ENCODE data around the gene ETFA.
A peak's percentile ranks its signal among the peaks of the same experiment; 100 is the strongest.

DNA sequence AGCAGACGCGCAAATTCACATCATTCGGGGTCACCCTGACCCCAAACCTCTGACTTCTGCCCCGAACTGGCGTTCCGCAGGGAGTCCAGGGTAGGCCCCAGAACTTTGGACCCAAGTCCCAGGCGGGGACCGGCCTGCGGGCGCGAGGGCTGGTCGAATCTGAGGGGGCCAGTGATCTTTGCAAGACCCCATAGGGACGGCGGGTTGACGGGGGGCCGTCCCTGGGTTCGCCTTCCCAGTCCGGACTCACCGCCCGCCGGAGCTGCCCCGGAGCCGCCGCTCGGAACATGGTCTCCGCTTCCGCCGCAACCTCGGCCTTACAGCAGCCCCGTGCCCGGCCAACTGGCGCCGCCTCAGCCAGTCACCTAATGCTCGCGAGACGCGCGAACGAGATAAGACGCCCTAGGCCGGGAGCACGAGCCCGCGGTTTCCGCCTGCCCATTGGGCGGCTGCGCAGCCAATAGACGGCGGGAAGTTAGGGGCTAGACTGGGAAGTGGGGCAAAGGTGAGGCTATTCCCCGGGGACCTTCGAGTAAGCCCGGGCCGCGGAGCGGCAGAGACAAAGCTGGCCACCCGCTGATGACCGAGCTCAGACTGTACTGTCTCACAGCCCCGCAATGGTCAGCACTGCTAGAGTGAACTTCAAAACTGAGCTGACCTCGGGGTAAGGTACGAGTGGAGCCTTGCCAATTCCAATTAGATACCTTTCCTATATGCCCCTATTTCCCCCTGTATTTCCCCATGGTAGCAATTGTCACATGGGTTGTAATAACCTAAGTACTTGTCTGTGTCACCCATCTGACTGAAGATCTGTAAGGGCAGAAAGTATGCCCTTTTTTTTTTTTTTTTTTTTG lies at the start of gene ETFA:
- peak; percentile 96 to 99 (median 98) for TF ChIP-seq POLR2AphosphoS5 (IDR thresholded peaks at IDR 0.05)
- TF ChIP-seq, protein P1, sequence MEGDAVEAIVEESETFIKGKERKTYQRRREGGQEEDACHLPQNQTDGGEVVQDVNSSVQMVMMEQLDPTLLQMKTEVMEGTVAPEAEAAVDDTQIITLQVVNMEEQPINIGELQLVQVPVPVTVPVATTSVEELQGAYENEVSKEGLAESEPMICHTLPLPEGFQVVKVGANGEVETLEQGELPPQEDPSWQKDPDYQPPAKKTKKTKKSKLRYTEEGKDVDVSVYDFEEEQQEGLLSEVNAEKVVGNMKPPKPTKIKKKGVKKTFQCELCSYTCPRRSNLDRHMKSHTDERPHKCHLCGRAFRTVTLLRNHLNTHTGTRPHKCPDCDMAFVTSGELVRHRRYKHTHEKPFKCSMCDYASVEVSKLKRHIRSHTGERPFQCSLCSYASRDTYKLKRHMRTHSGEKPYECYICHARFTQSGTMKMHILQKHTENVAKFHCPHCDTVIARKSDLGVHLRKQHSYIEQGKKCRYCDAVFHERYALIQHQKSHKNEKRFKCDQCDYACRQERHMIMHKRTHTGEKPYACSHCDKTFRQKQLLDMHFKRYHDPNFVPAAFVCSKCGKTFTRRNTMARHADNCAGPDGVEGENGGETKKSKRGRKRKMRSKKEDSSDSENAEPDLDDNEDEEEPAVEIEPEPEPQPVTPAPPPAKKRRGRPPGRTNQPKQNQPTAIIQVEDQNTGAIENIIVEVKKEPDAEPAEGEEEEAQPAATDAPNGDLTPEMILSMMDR (IDR thresholded peaks at IDR 0.05) = no peak
- peak; percentile 97 for TF ChIP-seq POLR2A (IDR thresholded peaks at IDR 0.05)
